ENCODE data around the gene TRPV2. TPM values are rescaled to one million over a fixed set of nuclear protein-coding genes. Genes with fewer than 3 reads are reported as not detected.

The TRPV2 gene
- total and polyA plus RNA-seq, 7 donors = 3.7 to 14.0 (median 9.3) TPM

- Histone ChIP-seq H3K27me3 (no peaks in the 10 kb centered on the region), H3K4me3 (no peak overlapping the region), H3K36me3 (no peaks in the 10 kb centered on the region), H3K9me3 (no peaks in the 10 kb centered on the region), H3K4me1 (peaks cover 0 to 16% (median 16%) of the 10 kb centered on the region in 4 donors), H3K27ac (no peak overlapping the region)
- intact Hi-C loops (cut with DNase I) = no loop called here
- 82 to 90% methylated on average over 20 of the region's 20 CpGs for WGBS, 2 donors
- DNase-seq = no peak
- no peak for TF ChIP-seq CTCF (IDR thresholded peaks at IDR 0.05)
These were observed 46.9 kb downstream of the TRPV2 start for GRCh38 chr17:16462070-16462864.

GRCh38 chr17:16463358-16464302 is 48.3 kb downstream of the TRPV2 start:
- Histone ChIP-seq H3K9me3 (no peaks in the 10 kb centered on the region), H3K4me1 (peaks cover 0 to 16% (median 16%) of the 10 kb centered on the region in 4 donors), H3K36me3 (no peaks in the 10 kb centered on the region), H3K4me3 (no peak overlapping the region), H3K27ac (peak overlapping the region in 3 of 4 donors; percentile 13 to 23 (median 16)), H3K27me3 (no peaks in the 10 kb centered on the region)
- TF ChIP-seq EP300 (IDR thresholded peaks at IDR 0.05) (no peak), CTCF (IDR thresholded peaks at IDR 0.05) (peak in 2 of 4 experiments; percentile 20 to 54), POLR2AphosphoS5 (IDR thresholded peaks at IDR 0.05) (no peak)
- no peak for DNase-seq
- 27 to 64% methylated on average over 13 of the region's 13 CpGs for WGBS, 2 donors
- intact Hi-C loops (cut with DNase I) = no loop called here

- peak overlapping the region in 2 of 4 donors; percentile 16 to 39 for H3K27ac ChIP-seq
- TF ChIP-seq POLR2A (IDR thresholded peaks at IDR 0.05) = no peak
- TF ChIP-seq POLR2AphosphoS5 (IDR thresholded peaks at IDR 0.05) = no peak
- no peak for TF ChIP-seq EP300 (IDR thresholded peaks at IDR 0.05)
- TF ChIP-seq CTCF (IDR thresholded peaks at IDR 0.05) = no peak
- no peak overlapping the region for H3K4me3 ChIP-seq
- no peaks in the 10 kb centered on the region for H3K36me3 ChIP-seq
- H3K9me3 ChIP-seq = no peaks in the 10 kb centered on the region
- peaks cover 0 to 16% (median 16%) of the 10 kb centered on the region in 4 donors for H3K4me1 ChIP-seq
- 27 to 73% methylated on average over 12 of the region's 12 CpGs for WGBS, 2 donors
- DNase-seq = no peak
- no peaks in the 10 kb centered on the region for H3K27me3 ChIP-seq
- intact Hi-C loops (cut with DNase I) = no loop called here
These were observed 49.1 kb downstream of the TRPV2 start for GRCh38 chr17:16464303-16465051.

- peak overlapping the region in 1 of 4 donors; percentile 39 for H3K27ac ChIP-seq
These were observed 49.6 kb downstream of the TRPV2 start for GRCh38 chr17:16465052-16465312.

More at GRCh38 chr17:16465052-16465312, 49.6 kb downstream of the TRPV2 start:
- H3K4me1 ChIP-seq = peaks cover 0 to 16% (median 16%) of the 10 kb centered on the region in 4 donors
- DNase-seq = no peak
- no peaks in the 10 kb centered on the region for H3K36me3 ChIP-seq
- WGBS, 2 donors = 29 to 68% methylated on average over 3 of the region's 3 CpGs
- H3K9me3 ChIP-seq = no peaks in the 10 kb centered on the region
- no peaks in the 10 kb centered on the region for H3K27me3 ChIP-seq
- intact Hi-C loops (cut with DNase I) = no loop called here
- H3K4me3 ChIP-seq = no peak overlapping the region
- TF ChIP-seq CTCF (IDR thresholded peaks at IDR 0.05) = no peak
